ENCODE measurements around the gene HACD2. TPM values are rescaled to one million over a fixed set of nuclear protein-coding genes. Genes with fewer than 3 reads are reported as not detected.

The HACD2 gene
- total and polyA plus RNA-seq, 8 donors: 5.3 to 36.0 (median 14.4) TPM

GRCh38 chr3:123534264-123534663, 50.6 kb downstream of the HACD2 start:
- no peaks in the 10 kb centered on the region for H3K27me3 ChIP-seq
- no peak overlapping the region for H3K4me3 ChIP-seq
- TF ChIP-seq POLR2A (IDR thresholded peaks at IDR 0.05): no peak
- no peak for TF ChIP-seq POLR2AphosphoS5 (IDR thresholded peaks at IDR 0.05)
- TF ChIP-seq EP300 (IDR thresholded peaks at IDR 0.05): no peak
- TF ChIP-seq, protein P1, sequence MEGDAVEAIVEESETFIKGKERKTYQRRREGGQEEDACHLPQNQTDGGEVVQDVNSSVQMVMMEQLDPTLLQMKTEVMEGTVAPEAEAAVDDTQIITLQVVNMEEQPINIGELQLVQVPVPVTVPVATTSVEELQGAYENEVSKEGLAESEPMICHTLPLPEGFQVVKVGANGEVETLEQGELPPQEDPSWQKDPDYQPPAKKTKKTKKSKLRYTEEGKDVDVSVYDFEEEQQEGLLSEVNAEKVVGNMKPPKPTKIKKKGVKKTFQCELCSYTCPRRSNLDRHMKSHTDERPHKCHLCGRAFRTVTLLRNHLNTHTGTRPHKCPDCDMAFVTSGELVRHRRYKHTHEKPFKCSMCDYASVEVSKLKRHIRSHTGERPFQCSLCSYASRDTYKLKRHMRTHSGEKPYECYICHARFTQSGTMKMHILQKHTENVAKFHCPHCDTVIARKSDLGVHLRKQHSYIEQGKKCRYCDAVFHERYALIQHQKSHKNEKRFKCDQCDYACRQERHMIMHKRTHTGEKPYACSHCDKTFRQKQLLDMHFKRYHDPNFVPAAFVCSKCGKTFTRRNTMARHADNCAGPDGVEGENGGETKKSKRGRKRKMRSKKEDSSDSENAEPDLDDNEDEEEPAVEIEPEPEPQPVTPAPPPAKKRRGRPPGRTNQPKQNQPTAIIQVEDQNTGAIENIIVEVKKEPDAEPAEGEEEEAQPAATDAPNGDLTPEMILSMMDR (IDR thresholded peaks at IDR 0.05): no peak
- WGBS, 5 donors: 93 to 98% (median 95%) methylated on average over 4 of the region's 4 CpGs
- H3K4me1 ChIP-seq: peaks cover 0 to 3% (median 0%) of the 10 kb centered on the region in 4 donors
- H3K27ac ChIP-seq: no peak overlapping the region
- intact Hi-C loops (cut with DNase I; ENCODE audit: low total_unique reads): no loop called here
- no peak for DNase-seq
- no peaks in the 10 kb centered on the region for H3K36me3 ChIP-seq
- H3K9me3 ChIP-seq: no peaks in the 10 kb centered on the region

DNA sequence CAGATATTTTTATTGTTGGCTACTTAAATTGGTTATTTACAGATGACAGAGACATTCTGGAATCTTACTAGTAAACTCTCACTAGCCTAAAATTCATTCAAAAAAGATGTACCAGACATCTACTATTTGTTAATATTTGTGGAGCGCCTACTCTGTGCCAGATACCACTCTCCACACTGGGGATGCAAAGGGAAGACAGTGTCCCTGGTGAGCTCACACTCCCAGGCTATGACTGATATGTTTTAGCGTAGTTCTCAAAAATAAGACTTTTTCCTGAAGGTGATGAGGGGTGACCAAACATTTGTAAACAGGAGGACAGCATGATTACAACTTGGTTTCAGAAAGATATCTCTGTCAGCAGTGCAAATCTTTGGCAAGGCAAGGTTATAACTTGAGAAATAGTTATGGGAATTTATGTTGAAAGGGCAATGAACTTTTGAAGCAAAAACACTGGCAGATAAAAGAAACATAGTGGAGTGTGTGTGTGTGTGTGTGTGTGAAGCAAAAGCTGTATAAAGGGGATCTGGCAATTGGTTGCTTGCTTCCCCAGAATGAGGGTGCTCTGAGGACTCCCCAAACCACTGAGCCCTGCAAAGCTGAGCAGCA, 51.2 kb downstream of the HACD2 start:
- intact Hi-C loops (cut with DNase I; ENCODE audit: low total_unique reads): no loop called here
- TF ChIP-seq POLR2AphosphoS5 (IDR thresholded peaks at IDR 0.05) (peak in 1 of 3 donors; percentile 45), POLR2A (IDR thresholded peaks at IDR 0.05) (no peak)

DNA sequence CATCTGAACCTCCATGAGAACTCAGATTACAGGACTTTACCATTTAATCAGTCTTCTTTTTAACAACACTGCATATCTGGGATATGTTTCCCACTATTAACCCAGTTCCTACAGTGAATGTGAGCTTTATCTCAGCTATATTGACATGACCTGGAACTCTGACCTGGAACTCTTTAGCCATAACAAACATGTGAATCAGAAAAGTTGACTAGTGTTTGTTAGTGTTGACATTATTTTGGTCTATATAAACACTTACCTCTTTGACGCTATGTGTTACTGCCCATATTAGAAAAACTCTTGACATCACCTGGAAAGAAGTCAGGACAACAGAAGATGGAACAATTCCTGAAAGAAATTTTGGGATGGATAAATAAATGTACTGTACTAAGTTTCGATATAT, 56.7 kb downstream of the HACD2 start:
- 54 to 75% (median 73%) methylated on average over 2 of the region's 2 CpGs for WGBS, 5 donors
- Histone ChIP-seq H3K36me3 (peaks cover 7 to 37% (median 31%) of the 10 kb centered on the region in 4 donors), H3K27me3 (no peaks in the 10 kb centered on the region), H3K4me3 (no peak overlapping the region), H3K27ac (no peak overlapping the region), H3K4me1 (peaks cover 0 to 10% (median 0%) of the 10 kb centered on the region in 4 donors), H3K9me3 (no peaks in the 10 kb centered on the region)
- intact Hi-C loops (cut with DNase I; ENCODE audit: low total_unique reads): no loop called here
- TF ChIP-seq, protein P1 (IDR thresholded peaks at IDR 0.05): no peak
- TF ChIP-seq POLR2A (IDR thresholded peaks at IDR 0.05) (no peak), EP300 (IDR thresholded peaks at IDR 0.05) (no peak)
- no peak for DNase-seq

More for the DNA sequence above, 51.2 kb downstream of the HACD2 start:
- Histone ChIP-seq H3K4me1 (peaks cover 0 to 3% (median 0%) of the 10 kb centered on the region in 4 donors), H3K36me3 (no peaks in the 10 kb centered on the region), H3K9me3 (no peaks in the 10 kb centered on the region), H3K4me3 (no peak overlapping the region), H3K27ac (no peak overlapping the region), H3K27me3 (no peaks in the 10 kb centered on the region)
- WGBS, 5 donors: 74 to 91% (median 84%) methylated on average over 2 of the region's 2 CpGs
- DNase-seq: no peak

- Histone ChIP-seq H3K9me3 (no peaks in the 10 kb centered on the region), H3K27ac (no peak overlapping the region), H3K4me1 (peaks cover 0 to 14% (median 0%) of the 10 kb centered on the region in 4 donors), H3K36me3 (peaks cover 10 to 42% (median 36%) of the 10 kb centered on the region in 4 donors), H3K4me3 (no peak overlapping the region), H3K27me3 (no peaks in the 10 kb centered on the region)
- DNase-seq: no peak
- no peak for TF ChIP-seq EP300 (IDR thresholded peaks at IDR 0.05)
- no peak for TF ChIP-seq POLR2A (IDR thresholded peaks at IDR 0.05)
- TF ChIP-seq, protein P1 (IDR thresholded peaks at IDR 0.05): no peak
- no peak for TF ChIP-seq POLR2AphosphoS5 (IDR thresholded peaks at IDR 0.05)
- intact Hi-C loops (cut with DNase I; ENCODE audit: low total_unique reads): no loop called here
- 63 to 83% (median 75%) methylated on average over 3 of the region's 3 CpGs for WGBS, 5 donors
Observed at GRCh38 chr3:123527046-123527445, 57.8 kb downstream of the HACD2 start.

GRCh38 chr3:123526474-123526873, 58.4 kb downstream of the HACD2 start:
- no peak for TF ChIP-seq EP300 (IDR thresholded peaks at IDR 0.05)
- TF ChIP-seq POLR2A (IDR thresholded peaks at IDR 0.05): no peak
- TF ChIP-seq, protein P1 (IDR thresholded peaks at IDR 0.05): no peak
- TF ChIP-seq POLR2AphosphoS5 (IDR thresholded peaks at IDR 0.05): no peak
- H3K27ac ChIP-seq: no peak overlapping the region
- no peak overlapping the region for H3K4me3 ChIP-seq
- 90 to 100% (median 100%) methylated on average over 1 of the region's 1 CpG for WGBS, 5 donors
- intact Hi-C loops (cut with DNase I; ENCODE audit: low total_unique reads): no loop called here
- no peaks in the 10 kb centered on the region for H3K27me3 ChIP-seq
- DNase-seq: no peak
- peaks cover 10 to 42% (median 36%) of the 10 kb centered on the region in 4 donors for H3K36me3 ChIP-seq
- H3K4me1 ChIP-seq: peaks cover 0 to 20% (median 4%) of the 10 kb centered on the region in 4 donors
- H3K9me3 ChIP-seq: no peaks in the 10 kb centered on the region

Data from stomach (tissue), 9 donors.